OCI-LY7 (cell line): ENCODE data around the gene SNTB2.

Source experiments
- EZH2phosphoT487 ChIP-seq: fragments of 200-600 bp; sonication (generic); IDR thresholded peaks from 2 replicates; pipeline ENCODE4 v1.6.1; 2018; ENCODE audit warnings: low read depth, borderline replicate concordance, mild to moderate bottlenecking, mixed run types, antibody characterized with exemption, low read length, moderate library complexity, mixed read lengths
- TF ChIP-seq, protein P1 (sequence below): fragments of 200-600 bp; sonication (generic); conservative IDR thresholded peaks from 2 replicates; pipeline ENCODE4 v1.5.1; 2014; ENCODE audit warnings: mild to moderate bottlenecking, antibody characterized with exemption, low read length, moderate library complexity, mixed read lengths

GRCh38 chr16:69270395-69270794, 83.4 kb downstream of the SNTB2 start:
- TF ChIP-seq, protein P1, sequence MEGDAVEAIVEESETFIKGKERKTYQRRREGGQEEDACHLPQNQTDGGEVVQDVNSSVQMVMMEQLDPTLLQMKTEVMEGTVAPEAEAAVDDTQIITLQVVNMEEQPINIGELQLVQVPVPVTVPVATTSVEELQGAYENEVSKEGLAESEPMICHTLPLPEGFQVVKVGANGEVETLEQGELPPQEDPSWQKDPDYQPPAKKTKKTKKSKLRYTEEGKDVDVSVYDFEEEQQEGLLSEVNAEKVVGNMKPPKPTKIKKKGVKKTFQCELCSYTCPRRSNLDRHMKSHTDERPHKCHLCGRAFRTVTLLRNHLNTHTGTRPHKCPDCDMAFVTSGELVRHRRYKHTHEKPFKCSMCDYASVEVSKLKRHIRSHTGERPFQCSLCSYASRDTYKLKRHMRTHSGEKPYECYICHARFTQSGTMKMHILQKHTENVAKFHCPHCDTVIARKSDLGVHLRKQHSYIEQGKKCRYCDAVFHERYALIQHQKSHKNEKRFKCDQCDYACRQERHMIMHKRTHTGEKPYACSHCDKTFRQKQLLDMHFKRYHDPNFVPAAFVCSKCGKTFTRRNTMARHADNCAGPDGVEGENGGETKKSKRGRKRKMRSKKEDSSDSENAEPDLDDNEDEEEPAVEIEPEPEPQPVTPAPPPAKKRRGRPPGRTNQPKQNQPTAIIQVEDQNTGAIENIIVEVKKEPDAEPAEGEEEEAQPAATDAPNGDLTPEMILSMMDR, result no peak
- no peak for TF ChIP-seq EZH2phosphoT487
